ENCODE results near the gene PIK3R1.

GRCh38 chr5:68181039-68181599, 34.4 kb upstream of the PIK3R1 start:
- TF ChIP-seq CTCF (IDR thresholded peaks at IDR 0.05) (no peak), POLR2A (IDR thresholded peaks at IDR 0.05) (no peak)

Measured in body of pancreas (tissue), 4 donors.